Measurements from ENCODE around the gene KRT33A.

Gene KRT33A

DNA sequence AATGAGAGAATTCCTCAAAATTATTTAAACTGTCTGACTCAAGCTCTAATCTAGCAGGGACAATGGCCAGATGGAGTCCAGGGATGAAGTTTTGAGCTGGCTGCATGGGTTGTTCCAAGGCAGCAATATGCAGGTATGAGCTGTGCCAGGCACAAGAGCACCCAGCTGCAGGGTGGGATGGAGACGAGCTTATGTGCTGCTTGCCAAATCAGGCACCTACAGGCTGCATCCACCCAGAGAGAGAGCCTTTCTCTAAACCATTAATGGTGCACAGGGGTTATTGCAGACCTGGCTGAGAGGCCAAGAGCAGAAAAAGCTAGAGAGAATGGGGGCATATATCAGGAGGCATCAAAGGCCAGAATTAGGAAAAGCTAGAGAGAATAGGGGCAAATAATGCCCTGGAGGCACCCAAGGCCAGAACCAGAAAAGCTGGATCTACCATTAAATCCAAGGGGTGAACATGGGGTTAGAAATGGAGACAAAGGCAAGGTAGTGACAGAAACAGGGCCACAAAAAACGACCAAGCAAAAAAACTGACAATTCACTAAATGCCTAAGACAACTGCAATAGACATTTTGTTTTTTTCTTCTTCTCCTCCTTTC, 11.0 kb downstream of the KRT33A start:
- Histone ChIP-seq H3F3A (ENCODE audit: insufficient read depth, low read length) (peaks cover 9% of the 10 kb centered on the region), H2AFZ (ENCODE audit: low read length) (no peak overlapping the region), H3K4me2 (ENCODE audit: low read depth, low read length) (no peak overlapping the region), H4K20me1 (ENCODE audit: insufficient read depth, low read length) (no peaks in the 10 kb centered on the region), H3K27me3 (replicated peaks; ENCODE audit: insufficient read depth, low read length) (peaks cover 40% of the 10 kb centered on the region), H3K9ac (ENCODE audit: low read length) (no peak overlapping the region), H3K9me3 (replicated peaks; ENCODE audit: insufficient read depth, low read length) (no peaks in the 10 kb centered on the region), H3K4me1 (ENCODE audit: low read length) (peaks cover 23% of the 10 kb centered on the region), H3K27ac (ENCODE audit: low read length) (no peak overlapping the region), H3K36me3 (replicated peaks; ENCODE audit: insufficient read depth, low read length) (no peaks in the 10 kb centered on the region), H3K79me2 (ENCODE audit: low read length) (no peaks in the 10 kb centered on the region), H3K4me3 (ENCODE audit: low read length) (no peak overlapping the region), H3K9me2 (replicated peaks; ENCODE audit: insufficient read depth, low read length) (no peaks in the 10 kb centered on the region)
- TF ChIP-seq EZH2 (optimal IDR thresholded peaks at IDR 0.05; ENCODE audit: low read depth, low read length) = no peak
- TF ChIP-seq EZH2phosphoT487 (IDR thresholded peaks at IDR 0.05; ENCODE audit: low read length) = no peak
- TF ChIP-seq CTCF (IDR thresholded peaks at IDR 0.05; ENCODE audit: low read length) = no peak
- DNase-seq = no peak

- Histone ChIP-seq H3K4me2 (ENCODE audit: low read depth, low read length) (no peak overlapping the region), H4K20me1 (ENCODE audit: insufficient read depth, low read length) (no peaks in the 10 kb centered on the region), H3F3A (ENCODE audit: insufficient read depth, low read length) (peaks cover 9% of the 10 kb centered on the region), H3K27ac (ENCODE audit: low read length) (no peak overlapping the region), H3K9me3 (replicated peaks; ENCODE audit: insufficient read depth, low read length) (no peaks in the 10 kb centered on the region), H2AFZ (ENCODE audit: low read length) (no peak overlapping the region), H3K27me3 (replicated peaks; ENCODE audit: insufficient read depth, low read length) (peaks cover 33% of the 10 kb centered on the region), H3K36me3 (replicated peaks; ENCODE audit: insufficient read depth, low read length) (no peaks in the 10 kb centered on the region), H3K9me2 (replicated peaks; ENCODE audit: insufficient read depth, low read length) (no peaks in the 10 kb centered on the region), H3K4me3 (ENCODE audit: low read length) (no peak overlapping the region), H3K79me2 (ENCODE audit: low read length) (no peaks in the 10 kb centered on the region), H3K9ac (ENCODE audit: low read length) (no peak overlapping the region), H3K4me1 (ENCODE audit: low read length) (peaks cover 23% of the 10 kb centered on the region)
- TF ChIP-seq EZH2 (optimal IDR thresholded peaks at IDR 0.05; ENCODE audit: low read depth, low read length) = no peak
- TF ChIP-seq EZH2phosphoT487 (IDR thresholded peaks at IDR 0.05; ENCODE audit: low read length) = no peak
- no peak for TF ChIP-seq CTCF (IDR thresholded peaks at IDR 0.05; ENCODE audit: low read length)
- DNase-seq = peak; percentile 70
These were observed 11.6 kb downstream of the KRT33A start for GRCh38 chr17:41338961-41339485.

DNA sequence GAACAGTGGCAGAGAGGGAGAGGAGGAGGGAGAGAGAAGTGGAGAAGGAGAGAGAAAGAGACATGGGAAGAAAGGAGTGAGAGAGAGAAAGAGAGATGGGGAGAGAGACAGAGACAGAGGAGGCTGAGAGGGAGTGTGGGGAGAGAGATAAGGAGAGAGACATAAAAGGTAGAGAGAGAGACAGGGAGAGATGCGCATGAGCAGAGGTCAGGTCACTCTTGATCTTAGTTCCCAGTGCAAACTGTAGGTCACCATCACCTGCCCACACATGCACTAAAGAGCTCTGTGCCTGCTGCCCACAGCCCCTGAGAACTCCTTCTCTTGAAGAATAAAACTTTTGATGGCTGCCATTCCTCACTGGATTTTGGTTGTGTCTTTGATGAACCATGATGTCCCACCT, 14.9 kb downstream of the KRT33A start:
- DNase-seq = no peak
- H3K27me3 ChIP-seq (replicated peaks; ENCODE audit: insufficient read depth, low read length) = peaks cover 26% of the 10 kb centered on the region
- H3K79me2 ChIP-seq (ENCODE audit: low read length) = no peaks in the 10 kb centered on the region
- TF ChIP-seq EZH2phosphoT487 (IDR thresholded peaks at IDR 0.05; ENCODE audit: low read length) (no peak), EZH2 (optimal IDR thresholded peaks at IDR 0.05; ENCODE audit: low read depth, low read length) (no peak), CTCF (IDR thresholded peaks at IDR 0.05; ENCODE audit: low read length) (no peak)
- no peak overlapping the region for H3K4me3 ChIP-seq (ENCODE audit: low read length)
- no peaks in the 10 kb centered on the region for H4K20me1 ChIP-seq (ENCODE audit: insufficient read depth, low read length)
- no peaks in the 10 kb centered on the region for H3K36me3 ChIP-seq (replicated peaks; ENCODE audit: insufficient read depth, low read length)
- no peak overlapping the region for H3K9ac ChIP-seq (ENCODE audit: low read length)
- peaks cover 15% of the 10 kb centered on the region for H3K4me1 ChIP-seq (ENCODE audit: low read length)
- no peaks in the 10 kb centered on the region; the same call in 1 of the 2 replicates for H3F3A ChIP-seq (ENCODE audit: insufficient read depth, low read length)
- no peaks in the 10 kb centered on the region for H3K9me2 ChIP-seq (replicated peaks; ENCODE audit: insufficient read depth, low read length)
- no peaks in the 10 kb centered on the region for H3K9me3 ChIP-seq (replicated peaks; ENCODE audit: insufficient read depth, low read length)
- no peak overlapping the region for H2AFZ ChIP-seq (ENCODE audit: low read length)
- no peak overlapping the region for H3K4me2 ChIP-seq (ENCODE audit: low read depth, low read length)
- no peak overlapping the region for H3K27ac ChIP-seq (ENCODE audit: low read length)

All from MM.1S (cell line).